Left colon (tissue), 2 donors: Measurements from ENCODE around the gene MICAL1. TPM values are rescaled to one million over a fixed set of nuclear protein-coding genes. Genes with fewer than 3 reads are reported as not detected.

Experiments used
- ATAC-seq: fragments of 200-7000 bp; cut with Tn5 transposase; one replicate; pipeline ENCODE4 v1.9.1; 2020; ENCODE audit warnings: mild to moderate bottlenecking, moderate library complexity
- DNase-seq, 2 donors: peaks; one replicate each; pipeline ENCODE4 v3.0.0-alpha.2; 2020
- intact Hi-C, 2 donors: fragments of 100-400 bp; cut with DNase I in 1 of 2; cut with micrococcal nuclease in 1 of 2; formaldehyde crosslinking; loops; one replicate each; pipeline versions ENCODE4 v1.11.2 to v1.14.0; 2022; cut with DNase I, micrococcal nuclease
- total RNA-seq, 2 donors: library from RNA; stranded (reverse); fragmentation: NEBNext Ultra II Directional; extraction: Animal tissue kit (Norgen Biotek cat#: 25700); gene quantifications; one replicate each; pipeline ENCODE4 v1.2.1, GENCODE V29; 2021
- donor health status: DM: no; HTN: no; CAD: no.
- donor health status: DM: yes; HTN: yes; CAD: no.

The MICAL1 gene
- total RNA-seq, 2 donors from 2014 or later: 62.7 to 63.9 TPM

GRCh38 chr6:109443425-109443950 lies 12.1 kb downstream of the MICAL1 start:
- DNase-seq (no peak), ATAC-seq (no peak)
- intact Hi-C loops: no loop called here

DNA sequence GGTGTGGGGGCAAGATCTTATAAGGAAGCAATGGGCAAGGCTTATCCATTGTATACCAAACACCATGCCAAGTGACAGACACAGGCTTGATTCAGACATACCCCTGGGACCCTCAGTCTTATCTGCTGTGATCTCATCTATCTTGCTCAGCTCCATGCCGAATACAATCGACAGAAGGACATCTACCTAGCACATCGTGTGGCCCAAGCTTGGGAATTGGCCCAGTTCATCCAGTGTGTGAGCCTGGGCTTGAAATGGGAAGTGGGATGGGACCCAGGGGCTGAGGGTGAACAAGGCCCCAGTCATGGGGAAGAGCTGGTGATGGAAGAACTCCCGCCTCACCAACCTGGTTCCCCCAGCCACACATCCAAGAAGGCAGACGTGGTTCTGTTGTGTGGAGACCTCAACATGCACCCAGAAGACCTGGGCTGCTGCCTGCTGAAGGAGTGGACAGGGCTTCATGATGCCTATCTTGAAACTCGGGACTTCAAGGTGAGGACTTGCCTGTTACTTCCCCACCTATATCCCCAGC lies 13.1 kb downstream of the MICAL1 start:
- DNase-seq (no peak), ATAC-seq (no peak)
- intact Hi-C loops: no loop called here

DNA sequence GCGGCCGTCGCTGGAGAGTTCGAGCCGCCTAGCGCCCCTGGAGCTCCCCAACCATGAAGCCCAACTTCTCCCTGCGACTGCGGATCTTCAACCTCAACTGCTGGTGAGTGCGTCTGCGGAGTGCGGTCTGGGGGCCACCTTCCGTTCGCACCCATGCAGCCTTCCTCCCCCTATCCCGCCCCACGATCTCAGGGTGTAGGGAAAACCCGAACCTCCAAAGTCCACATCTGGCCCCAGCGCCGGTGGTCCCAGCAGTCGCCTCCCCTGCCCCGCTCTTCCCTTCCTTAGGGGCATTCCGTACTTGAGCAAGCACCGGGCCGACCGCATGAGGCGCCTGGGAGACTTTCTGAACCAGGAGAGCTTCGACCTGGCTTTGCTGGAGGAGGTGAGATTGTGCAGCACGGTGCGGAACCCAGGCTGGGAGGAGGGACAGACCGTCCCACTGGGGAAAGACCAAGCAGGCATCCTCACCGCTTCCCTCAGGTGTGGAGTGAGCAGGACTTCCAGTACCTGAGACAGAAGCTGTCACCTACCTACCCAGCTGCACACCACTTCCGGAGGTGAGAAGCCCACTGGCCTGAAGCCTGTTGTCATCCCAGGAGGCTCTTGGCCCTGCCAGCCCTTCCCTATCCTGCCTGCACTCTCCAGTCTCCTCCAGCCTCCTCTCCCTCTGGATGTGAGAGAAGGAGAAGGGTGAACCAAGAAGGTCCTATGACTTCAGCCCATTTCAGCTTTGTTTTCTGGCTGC lies 14.3 kb downstream of the MICAL1 start:
- ATAC-seq (peak; percentile 56), DNase-seq (peak; percentile 66 to 72)
- intact Hi-C loops: no loop called here

- DNase-seq (peak; percentile 83 to 89), ATAC-seq (peak; percentile 87)
- intact Hi-C loops: no loop called here
These were observed 15.1 kb downstream of the MICAL1 start, which contains the start of the genes PPIL6 and SMPD2 for GRCh38 chr6:109440331-109441068. Gene PPIL6 (minus strand): TSS chr6:109440628. CDS start chr6:109440590, 38 bp downstream. Gene SMPD2 (plus strand): TSS chr6:109440724. CDS start chr6:109441122, 398 bp downstream.

GRCh38 chr6:109436041-109436440 lies 19.5 kb downstream of the MICAL1 start:
- DNase-seq (no peak), ATAC-seq (no peak)
- intact Hi-C loops: no loop called here

- intact Hi-C loops: no loop called here
- no peak for ATAC-seq
- no peak for DNase-seq
These were observed 21.1 kb downstream of the MICAL1 start for GRCh38 chr6:109434456-109434855.

GRCh38 chr6:109429496-109429895 lies 26.1 kb downstream of the MICAL1 start:
- intact Hi-C loops: no loop called here
- DNase-seq: no peak
- ATAC-seq: peak; percentile 24

DNA sequence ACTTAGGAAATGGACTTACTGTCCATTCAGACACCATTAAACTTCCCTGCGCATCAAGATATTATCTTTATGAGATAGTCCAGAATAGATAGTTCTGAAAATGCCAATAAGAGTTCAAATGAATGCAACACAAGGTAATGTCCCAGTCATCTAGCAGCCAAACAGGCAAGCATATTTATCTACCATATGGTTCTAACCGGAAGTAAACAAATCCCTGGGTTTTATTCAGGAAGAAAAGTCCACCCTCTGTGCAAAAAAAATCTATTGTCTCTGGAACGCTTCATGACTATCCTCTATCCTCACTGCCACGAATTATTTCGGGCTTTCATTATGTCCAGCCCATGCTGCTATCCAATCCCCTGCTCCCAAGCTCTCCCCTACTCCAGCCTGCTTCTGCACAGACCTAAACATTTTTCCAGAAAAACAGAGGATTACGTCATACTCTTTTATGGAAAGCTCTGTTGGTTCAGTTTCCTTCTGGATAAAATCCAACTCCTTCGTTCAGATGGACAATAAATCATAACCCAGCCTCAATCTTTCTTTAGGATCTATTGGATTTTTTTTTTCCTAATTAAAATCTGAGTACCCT lies 26.6 kb downstream of the MICAL1 start:
- intact Hi-C loops: no loop called here
- no peak for DNase-seq
- peak; percentile 74 for ATAC-seq

DNA sequence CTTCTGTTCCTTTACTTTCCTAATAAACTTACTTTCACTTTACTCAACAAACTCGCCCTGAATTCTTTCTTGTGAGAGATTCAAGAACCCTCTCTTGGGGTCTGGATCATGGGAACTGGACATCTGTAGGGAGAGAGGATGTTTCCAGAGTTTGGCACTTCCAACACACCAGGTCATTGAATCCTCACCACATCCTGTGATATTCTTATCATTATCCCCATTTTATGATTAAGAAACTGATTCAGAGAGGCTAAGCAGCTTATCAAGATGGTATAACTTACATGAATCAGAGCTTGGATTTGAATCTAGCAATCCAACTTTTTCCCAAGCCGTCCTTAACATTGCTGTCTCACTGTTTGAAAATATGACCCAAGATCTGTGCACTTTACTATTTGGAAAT lies 30.6 kb downstream of the MICAL1 start:
- DNase-seq: no peak
- ATAC-seq: no peak
- intact Hi-C loops: no loop called here

- intact Hi-C loops: no loop called here
- DNase-seq (no peak), ATAC-seq (no peak)
These were observed 34.4 kb downstream of the MICAL1 start for GRCh38 chr6:109421184-109421583.

DNA sequence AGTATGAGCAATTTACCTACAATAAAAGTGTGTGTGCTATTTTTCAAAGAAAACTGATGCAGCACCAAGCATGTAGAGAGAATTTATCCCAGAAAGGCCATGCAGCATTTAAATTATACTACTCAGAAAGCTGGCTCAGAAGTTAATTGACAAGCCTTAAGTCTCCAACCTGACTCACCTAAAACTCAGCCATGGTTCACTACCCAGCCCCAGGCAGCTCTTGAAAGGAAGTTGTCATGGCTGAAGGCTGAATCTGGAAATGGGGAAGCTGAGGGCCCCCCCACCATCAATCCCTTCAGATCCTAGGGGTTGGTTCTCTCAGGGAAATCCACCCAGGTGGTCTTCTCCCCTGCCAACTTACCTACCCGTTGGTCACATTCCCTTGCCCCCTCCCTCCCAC lies 34.8 kb downstream of the MICAL1 start:
- intact Hi-C loops: no loop called here

DNA sequence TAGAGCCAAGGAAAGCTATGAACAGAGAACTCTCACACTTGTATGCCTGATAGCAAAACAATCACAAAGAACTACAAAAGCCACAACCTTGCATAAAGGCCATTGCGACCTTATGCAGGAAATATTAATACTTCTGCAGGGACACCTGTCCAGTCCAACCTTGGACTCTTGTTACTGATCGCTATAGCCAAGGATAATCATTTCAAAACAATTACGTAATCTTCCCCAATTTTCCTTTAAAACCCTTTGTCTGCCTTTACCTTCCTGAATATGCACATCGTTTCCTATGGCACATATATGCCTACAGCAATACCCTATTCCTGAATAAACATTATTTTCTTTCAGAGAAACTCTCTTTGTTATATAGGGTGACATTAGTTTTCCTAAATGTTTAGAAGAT lies 37.9 kb downstream of the MICAL1 start:
- ATAC-seq (no peak), DNase-seq (no peak)
- intact Hi-C loops: no loop called here

More for the DNA sequence above, 34.8 kb downstream of the MICAL1 start:
- no peak for DNase-seq
- ATAC-seq: no peak

DNA sequence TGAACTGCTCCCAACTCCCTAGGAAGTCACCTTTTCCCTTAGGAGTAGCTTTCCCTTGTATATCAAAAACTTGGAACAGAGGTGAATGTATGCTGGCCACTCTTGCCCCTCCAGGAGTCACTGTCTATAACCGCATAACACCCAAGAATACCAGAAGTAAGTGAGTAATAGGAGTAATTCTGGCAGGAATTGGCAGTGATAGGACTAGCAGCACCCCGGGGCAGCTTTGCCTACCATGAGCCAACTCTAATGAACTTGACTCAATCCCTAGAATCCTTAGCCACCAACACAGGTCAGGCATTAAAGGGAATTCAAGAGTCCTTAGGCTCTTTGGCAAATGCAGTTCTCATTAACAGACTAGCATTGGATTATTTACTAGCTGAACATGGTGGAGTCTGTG lies 44.5 kb downstream of the MICAL1 start:
- intact Hi-C loops: no loop called here
- ATAC-seq: no peak

GRCh38 chr6:109406196-109406595 lies 49.4 kb downstream of the MICAL1 start:
- intact Hi-C loops: no loop called here

More for the DNA sequence above, 44.5 kb downstream of the MICAL1 start:
- no peak for DNase-seq

DNA sequence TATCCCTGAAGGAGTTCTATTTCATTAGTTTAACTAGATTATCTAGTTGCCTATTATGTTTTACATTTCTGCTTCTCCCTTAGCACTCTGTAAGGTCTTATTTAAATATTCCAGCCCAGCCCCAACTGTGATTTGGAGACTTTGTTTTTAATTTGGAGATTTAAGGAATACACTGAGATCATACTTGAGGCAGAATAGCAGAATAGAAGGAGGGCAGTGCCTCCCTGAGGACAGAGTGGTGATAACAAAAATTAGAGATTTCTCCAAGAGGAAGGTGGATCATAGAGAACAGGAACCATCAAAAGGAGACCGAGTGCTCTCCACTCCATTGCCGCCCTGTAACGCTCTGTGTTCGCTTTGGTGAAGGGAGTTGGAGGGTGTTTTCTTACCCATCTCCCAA lies 58.6 kb downstream of the MICAL1 start:
- peak; percentile 86 for ATAC-seq
- DNase-seq: peak in 1 of 2 donors; percentile 16
- intact Hi-C loops: no loop called here

More at GRCh38 chr6:109406196-109406595, 49.4 kb downstream of the MICAL1 start:
- DNase-seq: no peak
- ATAC-seq: no peak

GRCh38 chr6:109396046-109396718 lies 59.4 kb downstream of the MICAL1 start:
- no peak for DNase-seq
- intact Hi-C loops: no loop called here
- ATAC-seq: no peak
